Gastrocnemius medialis (tissue), 4 donors: ENCODE results near the gene RAB39A.

Experiments used
- CTCF ChIP-seq, 5 experiments: fragments of 450-650 bp in 3 of 5; fragments of 200-600 bp in 2 of 5; sonication (generic) in 2 of 5; IDR thresholded peaks in 4 of 5; conservative IDR thresholded peaks in 1 of 5; 1 replicate in 4 of 5; 2 replicates in 1 of 5; pipeline ENCODE4 v1.5.1; 2016 to 2019; ENCODE audit warnings: antibody characterized with exemption in 5 of 5, mild to moderate bottlenecking in 3 of 5, moderate library complexity in 3 of 5
- POLR2A ChIP-seq, 2 donors: fragments of 450-650 bp; IDR thresholded peaks; one replicate each; pipeline ENCODE4 v1.6.1; 2017; ENCODE audit warnings: antibody characterized with exemption in 2 of 2, mild to moderate bottlenecking in 2 of 2, moderate library complexity in 2 of 2

DNA sequence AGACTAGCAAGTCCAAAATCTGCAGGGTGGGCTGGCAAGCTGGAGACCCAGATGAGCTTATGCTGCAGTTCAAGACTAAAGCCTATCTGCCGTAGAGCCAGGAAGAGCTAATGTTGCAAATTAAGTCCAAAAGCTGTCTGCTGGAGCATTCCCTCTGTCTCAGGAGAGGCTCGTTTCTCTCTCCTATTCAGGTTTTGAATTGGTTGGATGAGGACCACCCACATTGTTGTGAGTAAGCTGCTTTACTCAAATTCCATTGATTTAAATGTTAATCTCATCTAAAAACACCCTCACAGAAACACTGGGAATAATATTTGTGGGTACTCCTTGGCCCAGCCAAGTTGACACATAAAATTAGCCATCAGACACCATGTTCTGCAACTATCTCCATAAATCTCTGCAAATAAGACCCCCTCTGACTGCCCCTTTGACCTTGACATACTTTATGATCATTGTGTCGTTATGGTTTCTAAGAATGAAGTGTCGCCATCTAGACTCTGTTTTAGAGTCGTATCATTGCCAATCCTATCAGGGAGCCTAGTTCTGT lies 63.7 kb downstream of the RAB39A start:
- TF ChIP-seq POLR2A (IDR thresholded peaks at IDR 0.05) = no peak
- TF ChIP-seq CTCF (IDR thresholded peaks at IDR 0.05 in 4 of 5, conservative IDR thresholded peaks at IDR 0.05 in 1 of 5) = no peak
